Tibial nerve (tissue), 4 donors: ENCODE results near the gene CSNK2B. TPM values are rescaled to one million over a fixed set of nuclear protein-coding genes. Genes with fewer than 3 reads are reported as not detected.
A peak's percentile ranks its signal among the peaks of the same experiment; 100 is the strongest.

ENCODE experiments used
- DNase-seq, 2 donors: peaks; one replicate each; pipeline ENCODE4 v3.0.0-alpha.2; 2019; ENCODE audit warnings: low spot score in 2 of 2
- H3K27ac ChIP-seq, 4 donors: fragments of 200-600 bp; sonication (generic) in 3 of 4; one replicate each; pipeline ENCODE4 v1.5.1; 2017 to 2019; ENCODE audit warnings: mild to moderate bottlenecking in 1 of 4
- H3K27me3 ChIP-seq, 2 donors: fragments of 200-600 bp; sonication (generic) in 1 of 2; one replicate each; pipeline versions ENCODE4 v1.5.1 to v1.6.0; 2017 to 2019
- H3K36me3 ChIP-seq, 3 donors: fragments of 200-600 bp; sonication (generic); one replicate each; pipeline ENCODE4 v1.5.1; 2018 to 2019
- H3K4me1 ChIP-seq, 4 donors: fragments of 200-600 bp; sonication (generic) in 3 of 4; one replicate each; pipeline ENCODE4 v1.5.1; 2017 to 2019
- H3K4me3 ChIP-seq, 4 donors: fragments of 200-600 bp; sonication (generic) in 3 of 4; one replicate each; pipeline ENCODE4 v1.5.1; 2017 to 2019; ENCODE audit warnings: mild to moderate bottlenecking in 1 of 4, moderate library complexity in 1 of 4
- H3K9me3 ChIP-seq, 4 donors: fragments of 200-600 bp; sonication (generic) in 3 of 4; one replicate each; pipeline ENCODE4 v1.5.1; 2017 to 2019
- CTCF ChIP-seq, 5 experiments: fragments of 200-600 bp in 3 of 5; fragments of 450-650 bp in 2 of 5; sonication (generic) in 3 of 5; IDR thresholded peaks; one replicate each; pipeline ENCODE4 v1.5.1; 2016 to 2019; ENCODE audit warnings: antibody characterized with exemption in 5 of 5, mild to moderate bottlenecking in 3 of 5, moderate library complexity in 2 of 5
- EP300 ChIP-seq, 2 donors: sonication (generic); formaldehyde crosslinking; IDR thresholded peaks; one replicate each; pipeline ENCODE4 v1.6.1; 2017; ENCODE audit warnings: antibody characterized with exemption in 2 of 2, mild to moderate bottlenecking in 1 of 2
- POLR2A ChIP-seq, 2 donors: fragments of 450-650 bp; IDR thresholded peaks; one replicate each; pipeline ENCODE4 v1.6.1; 2017; ENCODE audit warnings: antibody characterized with exemption in 2 of 2, mild to moderate bottlenecking in 2 of 2, moderate library complexity in 2 of 2
- WGBS, 2 donors: methylation state at CpG; one replicate each; pipeline ENCODE4 v1.1.5; 2018; 5-methylcytosine and 5-hydroxymethylcytosine counted together
- total RNA-seq, 4 donors: library from RNA; depleted of rRNA; stranded (reverse); fragments of >200 nt; gene quantifications; one replicate each; pipeline ENCODE4 v1.1.0, GENCODE V29; 2016

The CSNK2B gene
- total RNA-seq, 4 donors from 2014 or later = 183 to 207 (median 188) TPM

- TF ChIP-seq CTCF (IDR thresholded peaks at IDR 0.05) (no peak), POLR2A (IDR thresholded peaks at IDR 0.05) (no peak), EP300 (IDR thresholded peaks at IDR 0.05) (no peak)
- Histone ChIP-seq H3K27me3 (no peaks in the 10 kb centered on the region), H3K36me3 (peaks cover 5 to 35% (median 22%) of the 10 kb centered on the region in 3 donors), H3K4me3 (peak overlapping the region; percentile 82 to 100 (median 94)), H3K4me1 (peaks cover 0 to 23% (median 15%) of the 10 kb centered on the region in 4 donors), H3K9me3 (no peaks in the 10 kb centered on the region), H3K27ac (peak overlapping the region; percentile 92 to 98 (median 98))
- 7% methylated on average over 15 of the region's 15 CpGs for WGBS, 2 donors
- no peak for DNase-seq
These were observed 44.5 kb upstream of the CSNK2B start for GRCh38 chr6:31621320-31621939.

- WGBS, 2 donors = 21 to 25% methylated on average over 4 of the region's 4 CpGs
- TF ChIP-seq CTCF (IDR thresholded peaks at IDR 0.05) = no peak
- TF ChIP-seq POLR2A (IDR thresholded peaks at IDR 0.05) = no peak
- TF ChIP-seq EP300 (IDR thresholded peaks at IDR 0.05) = no peak
- Histone ChIP-seq H3K27me3 (no peaks in the 10 kb centered on the region), H3K27ac (peak overlapping the region; percentile 92 to 98 (median 98)), H3K36me3 (peaks cover 5 to 40% (median 27%) of the 10 kb centered on the region in 3 donors), H3K9me3 (no peaks in the 10 kb centered on the region), H3K4me3 (peak overlapping the region; percentile 82 to 100 (median 94)), H3K4me1 (peaks cover 0 to 23% (median 15%) of the 10 kb centered on the region in 4 donors)
- DNase-seq = no peak
These were observed 43.9 kb upstream of the CSNK2B start for GRCh38 chr6:31621991-31622390.

- Histone ChIP-seq H3K4me1 (peaks cover 0 to 23% (median 15%) of the 10 kb centered on the region in 4 donors), H3K27me3 (no peaks in the 10 kb centered on the region), H3K36me3 (peaks cover 5 to 47% (median 28%) of the 10 kb centered on the region in 3 donors), H3K27ac (peak overlapping the region in 2 of 4 donors; percentile 97 to 98), H3K4me3 (no peak overlapping the region), H3K9me3 (no peaks in the 10 kb centered on the region)
- DNase-seq = no peak
- 52 to 53% methylated on average over 10 of the region's 10 CpGs for WGBS, 2 donors
- no peak for TF ChIP-seq EP300 (IDR thresholded peaks at IDR 0.05)
- no peak for TF ChIP-seq POLR2A (IDR thresholded peaks at IDR 0.05)
- no peak for TF ChIP-seq CTCF (IDR thresholded peaks at IDR 0.05)
These were observed 43.2 kb upstream of the CSNK2B start for GRCh38 chr6:31622684-31623091.

- H3K9me3 ChIP-seq = no peaks in the 10 kb centered on the region
- peaks cover 5 to 61% (median 41%) of the 10 kb centered on the region in 3 donors for H3K36me3 ChIP-seq
- H3K4me3 ChIP-seq = no peak overlapping the region
- WGBS, 2 donors = 88 to 89% methylated on average over 10 of the region's 10 CpGs
- H3K27me3 ChIP-seq = no peaks in the 10 kb centered on the region
- no peak for DNase-seq
- H3K4me1 ChIP-seq = peaks cover 0 to 23% (median 15%) of the 10 kb centered on the region in 4 donors
- TF ChIP-seq CTCF (IDR thresholded peaks at IDR 0.05) (no peak), POLR2A (IDR thresholded peaks at IDR 0.05) (no peak), EP300 (IDR thresholded peaks at IDR 0.05) (no peak)
- no peak overlapping the region for H3K27ac ChIP-seq
These were observed 41.8 kb upstream of the CSNK2B start for GRCh38 chr6:31624070-31624469.

GRCh38 chr6:31626952-31627351 lies 38.9 kb upstream of the CSNK2B start:
- Histone ChIP-seq H3K27me3 (no peaks in the 10 kb centered on the region), H3K27ac (no peak overlapping the region), H3K9me3 (no peaks in the 10 kb centered on the region), H3K36me3 (peaks cover 5 to 90% (median 50%) of the 10 kb centered on the region in 3 donors), H3K4me1 (peaks cover 0 to 11% (median 6%) of the 10 kb centered on the region in 4 donors), H3K4me3 (no peak overlapping the region)
- DNase-seq = no peak
- no peak for TF ChIP-seq POLR2A (IDR thresholded peaks at IDR 0.05)
- TF ChIP-seq CTCF (IDR thresholded peaks at IDR 0.05) = no peak
- TF ChIP-seq EP300 (IDR thresholded peaks at IDR 0.05) = no peak
- 80 to 83% methylated on average over 10 of the region's 10 CpGs for WGBS, 2 donors
